ENCODE results near the gene ACTN2. TPM values are rescaled to one million over a fixed set of nuclear protein-coding genes. Genes with fewer than 3 reads are reported as not detected.
A peak's percentile ranks its signal among the peaks of the same experiment; 100 is the strongest.

Gene ACTN2
- total and polyA plus RNA-seq, 2 donors (not counting 3 experiments of a cell fraction or from before 2014, with no cell fraction given), result 0.22 to 0.55 TPM

DNA sequence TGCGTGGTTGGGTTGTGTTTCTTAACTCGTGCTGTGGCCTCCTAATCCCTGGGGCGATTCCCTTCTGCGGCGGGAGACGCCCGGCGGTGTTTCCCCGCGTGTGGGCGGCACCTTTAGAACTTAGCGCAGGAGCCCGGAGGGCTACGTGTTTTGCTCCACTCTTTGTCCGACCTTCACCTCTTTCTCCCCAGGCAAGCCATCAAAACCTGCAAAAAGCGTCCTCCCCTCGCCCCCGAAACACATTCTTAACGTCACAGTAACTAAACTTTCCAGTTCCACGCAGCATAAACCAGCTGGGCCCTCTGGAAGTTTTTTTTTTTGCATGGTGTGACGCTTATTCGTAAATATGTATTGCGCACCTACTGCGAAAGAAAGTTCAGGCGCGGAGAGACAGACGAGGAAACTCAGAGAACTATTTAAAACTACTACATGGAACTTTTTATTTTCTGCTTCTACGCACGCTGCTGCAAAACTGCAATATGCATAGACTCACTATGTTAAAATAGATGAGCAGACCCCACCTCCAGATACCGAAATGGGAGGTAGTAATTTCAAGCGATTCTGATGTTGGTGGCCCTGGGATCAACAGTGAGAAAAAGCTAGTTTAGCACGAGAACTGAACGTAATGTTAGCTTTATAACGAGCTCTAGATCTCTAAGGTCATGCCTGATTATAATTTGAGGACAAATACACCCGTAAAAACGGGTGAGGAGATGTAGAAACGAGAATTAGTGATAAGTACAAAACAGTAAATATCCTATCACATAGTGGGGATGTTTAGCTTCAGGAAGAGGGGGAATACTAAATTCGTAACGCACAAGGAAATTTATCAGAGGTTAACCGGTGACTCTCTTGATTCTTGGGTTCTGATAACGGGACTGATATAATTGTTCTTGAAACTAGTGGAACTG, 109.7 kb downstream of the ACTN2 start:
- DNase-seq (ENCODE audit: low read depth, low spot score), result peak; percentile 64
- CTCF ChIA-PET, result interaction anchor here (1.5 to 2.5 kb wide), 4 partner anchors 36 to 191 kb away, joined by 3 to 21 read pairs (median 13); partner anchors contain the start of gene HEATR1
- Histone ChIP-seq H4K20me1 (replicated peaks; ENCODE audit: control insufficient read depth, extremely low read depth, insufficient read depth, low read length) (no peaks in the 10 kb centered on the region), H3K9me3 (replicated peaks; ENCODE audit: control insufficient read depth, insufficient read depth, low read length) (no peaks in the 10 kb centered on the region), H3K36me3 (ENCODE audit: control insufficient read depth in 2 of 2, extremely low read depth in 1 of 2, insufficient read depth in 2 of 2, low read length in 2 of 2) (no peaks in the 10 kb centered on the region), H2AFZ (ENCODE audit: low read depth, low read length) (peak overlapping the region; percentile 81), H3K27ac (ENCODE audit: insufficient read depth, low read depth, low read length) (peak overlapping the region; percentile 39), H3K4me1 (ENCODE audit: control insufficient read depth, extremely low read depth, insufficient read depth, low read length) (peaks cover 11% of the 10 kb centered on the region), H3K4me3 (replicated peaks in 1 of 3; ENCODE audit: insufficient read depth in 1 of 3, low read depth in 1 of 3, low read length in 3 of 3) (peak overlapping the region; percentile 50 to 92 (median 85)), H3K79me2 (ENCODE audit: control insufficient read depth, insufficient read depth, low read length) (peaks cover 32% of the 10 kb centered on the region), H3K9me1 (replicated peaks; ENCODE audit: control insufficient read depth, extremely low read depth, insufficient read depth, low read length) (no peaks in the 10 kb centered on the region), H3K27me3 (ENCODE audit: control insufficient read depth in 2 of 2, insufficient read depth in 2 of 2, low read length in 2 of 2) (no peaks in the 10 kb centered on the region), H3K4me2 (ENCODE audit: insufficient read depth, low read length) (peak overlapping the region; percentile 98), H3K9ac (replicated peaks; ENCODE audit: extremely low read depth, insufficient read depth, low read length) (peak overlapping the region; percentile 68)
- peak; percentile 76 for FAIRE-seq
- POLR2A ChIA-PET, result interaction anchor here (0.6 to 1.0 kb wide), 2 partner anchors 191 to 215 kb away, joined by 3 to 4 read pairs; partner anchors contain the start of gene HEATR1
- no peak for TF ChIP-seq FOS (IDR thresholded peaks at IDR 0.05; ENCODE audit: borderline replicate concordance, insufficient read depth, low read length)
- peak; percentile 31 for TF ChIP-seq GATA2 (IDR thresholded peaks at IDR 0.05; ENCODE audit: insufficient read depth, insufficient read length, low read depth, low read length)
- dilution Hi-C loops (cut with MboI; ENCODE audit: extremely low pct_ligation_motif_present, low sequenced_read_pairs), result no loop called here
- intact Hi-C loops (cut with micrococcal nuclease), result loop anchor here (1.0 to 5.0 kb wide), 7 partner anchors 62 to 654 kb away; partner anchors contain the start of genes ACTN2, ERO1B, GPR137B and HEATR1
- no TSS peak for BruUV-seq (replicated peaks)

DNA sequence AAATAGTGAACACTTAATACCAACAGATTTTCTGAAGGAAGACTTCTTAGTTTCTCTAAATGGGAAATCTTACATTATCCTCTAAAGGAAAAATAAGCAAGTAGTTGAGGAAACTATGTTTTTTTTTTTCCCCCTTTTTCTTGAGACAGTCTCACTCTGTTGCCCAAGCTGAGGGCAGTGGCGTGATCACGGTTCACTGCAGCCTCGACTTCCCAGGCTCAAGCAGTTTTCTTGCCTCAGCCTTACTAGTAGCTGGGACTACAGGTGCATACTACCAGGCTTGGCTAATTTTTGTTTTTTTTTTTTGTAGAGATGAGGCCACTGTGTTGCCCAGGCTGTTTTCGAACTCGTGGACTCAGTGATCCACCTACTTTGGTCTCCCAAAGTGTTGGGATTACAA, 112.7 kb downstream of the ACTN2 start:
- no peak overlapping the region for H3K4me2 ChIP-seq (ENCODE audit: insufficient read depth, low read length)
- intact Hi-C loops (cut with micrococcal nuclease), result loop anchor here (5.0 kb wide), 2 partner anchors 517 to 657 kb away; partner anchors contain the start of genes ERO1B and GPR137B
- TF ChIP-seq POLR2A (IDR thresholded peaks at IDR 0.05; ENCODE audit: low read depth, low read length) (no peak), GATA2 (IDR thresholded peaks at IDR 0.05; ENCODE audit: insufficient read depth, insufficient read length, low read depth, low read length) (no peak), JUN (IDR thresholded peaks at IDR 0.05; ENCODE audit: borderline replicate concordance, insufficient read depth, insufficient read length, low read depth) (no peak), FOS (IDR thresholded peaks at IDR 0.05; ENCODE audit: borderline replicate concordance, insufficient read depth, low read length) (no peak), MYC (IDR thresholded peaks at IDR 0.05; ENCODE audit: low read depth, low read length) (no peak), POLR2AphosphoS5 (IDR thresholded peaks at IDR 0.05; ENCODE audit: insufficient read depth, low read depth, low read length) (no peak), EZH2 (IDR thresholded peaks at IDR 0.05; ENCODE audit: borderline replicate concordance, low read depth, low read length, severe bottlenecking) (no peak)
- TF ChIP-seq, protein P1, sequence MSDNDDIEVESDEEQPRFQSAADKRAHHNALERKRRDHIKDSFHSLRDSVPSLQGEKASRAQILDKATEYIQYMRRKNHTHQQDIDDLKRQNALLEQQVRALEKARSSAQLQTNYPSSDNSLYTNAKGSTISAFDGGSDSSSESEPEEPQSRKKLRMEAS (IDR thresholded peaks at IDR 0.05; ENCODE audit: insufficient read depth, insufficient read length), result no peak
- TF ChIP-seq, protein P2, sequence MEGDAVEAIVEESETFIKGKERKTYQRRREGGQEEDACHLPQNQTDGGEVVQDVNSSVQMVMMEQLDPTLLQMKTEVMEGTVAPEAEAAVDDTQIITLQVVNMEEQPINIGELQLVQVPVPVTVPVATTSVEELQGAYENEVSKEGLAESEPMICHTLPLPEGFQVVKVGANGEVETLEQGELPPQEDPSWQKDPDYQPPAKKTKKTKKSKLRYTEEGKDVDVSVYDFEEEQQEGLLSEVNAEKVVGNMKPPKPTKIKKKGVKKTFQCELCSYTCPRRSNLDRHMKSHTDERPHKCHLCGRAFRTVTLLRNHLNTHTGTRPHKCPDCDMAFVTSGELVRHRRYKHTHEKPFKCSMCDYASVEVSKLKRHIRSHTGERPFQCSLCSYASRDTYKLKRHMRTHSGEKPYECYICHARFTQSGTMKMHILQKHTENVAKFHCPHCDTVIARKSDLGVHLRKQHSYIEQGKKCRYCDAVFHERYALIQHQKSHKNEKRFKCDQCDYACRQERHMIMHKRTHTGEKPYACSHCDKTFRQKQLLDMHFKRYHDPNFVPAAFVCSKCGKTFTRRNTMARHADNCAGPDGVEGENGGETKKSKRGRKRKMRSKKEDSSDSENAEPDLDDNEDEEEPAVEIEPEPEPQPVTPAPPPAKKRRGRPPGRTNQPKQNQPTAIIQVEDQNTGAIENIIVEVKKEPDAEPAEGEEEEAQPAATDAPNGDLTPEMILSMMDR (IDR thresholded peaks at IDR 0.05; ENCODE audit: extremely low read depth in 1 of 2, insufficient read depth in 1 of 2, low read depth in 1 of 2, low read length in 2 of 2), result no peak
- no peaks in the 10 kb centered on the region for H3K9me3 ChIP-seq (replicated peaks; ENCODE audit: control insufficient read depth, insufficient read depth, low read length)
- peaks cover 11% of the 10 kb centered on the region for H3K4me1 ChIP-seq (ENCODE audit: control insufficient read depth, extremely low read depth, insufficient read depth, low read length)
- no peak overlapping the region for H3K27ac ChIP-seq (ENCODE audit: insufficient read depth, low read depth, low read length)
- BruUV-seq (replicated peaks), result no TSS peak
- DNase-seq (ENCODE audit: low read depth, low spot score), result no peak
- dilution Hi-C loops (cut with MboI; ENCODE audit: extremely low pct_ligation_motif_present, low sequenced_read_pairs), result no loop called here
- H3K9me1 ChIP-seq (replicated peaks; ENCODE audit: control insufficient read depth, extremely low read depth, insufficient read depth, low read length), result no peaks in the 10 kb centered on the region
- H3K27me3 ChIP-seq (ENCODE audit: control insufficient read depth in 2 of 2, insufficient read depth in 2 of 2, low read length in 2 of 2), result no peaks in the 10 kb centered on the region
- H3K79me2 ChIP-seq (ENCODE audit: control insufficient read depth, insufficient read depth, low read length), result peaks cover 41% of the 10 kb centered on the region
- no peak overlapping the region for H2AFZ ChIP-seq (ENCODE audit: low read depth, low read length)
- H3K36me3 ChIP-seq (ENCODE audit: control insufficient read depth in 2 of 2, extremely low read depth in 1 of 2, insufficient read depth in 2 of 2, low read length in 2 of 2), result peaks cover under 1 to 3% of the 10 kb centered on the region in 2 experiments
- POLR2A ChIA-PET, result no interaction called here
- FAIRE-seq, result no peak
- H3K9ac ChIP-seq (replicated peaks; ENCODE audit: extremely low read depth, insufficient read depth, low read length), result no peak overlapping the region
- H4K20me1 ChIP-seq (replicated peaks; ENCODE audit: control insufficient read depth, extremely low read depth, insufficient read depth, low read length), result no peaks in the 10 kb centered on the region
- H3K4me3 ChIP-seq (replicated peaks in 1 of 3; ENCODE audit: insufficient read depth in 1 of 3, low read depth in 1 of 3, low read length in 3 of 3), result no peak overlapping the region
- CTCF ChIA-PET, result no interaction called here

All from endothelial cell of umbilical vein (primary cell).